Spinal cord (tissue), 10 donors: ENCODE results near the gene DNAJC22. TPM values are rescaled to one million over a fixed set of nuclear protein-coding genes. Genes with fewer than 3 reads are reported as not detected.
A peak's percentile ranks its signal among the peaks of the same experiment; 100 is the strongest.
"Not testable (repeated sequence)": the region's sequence is repeated elsewhere in the genome, so short reads cannot be mapped to it uniquely, and the experiment has no call there.

ENCODE experiments used
- DNase-seq, 6 donors: peaks; one replicate each; pipeline versions ENCODE4 v3.0.0 to v3.0.0-alpha.2; 2013 to 2015; ENCODE audit warnings: low spot score in 6 of 6, low read depth in 4 of 6
- H3K27ac ChIP-seq: one replicate; pipeline ENCODE4 v1.5.1; 2013; ENCODE audit warnings: low read depth, low read length, control low read depth
- H3K27me3 ChIP-seq: one replicate; pipeline ENCODE4 v1.6.1; 2013; ENCODE audit warnings: low read length; ENCODE audit not compliant: control insufficient read depth, insufficient read depth
- H3K36me3 ChIP-seq: one replicate; pipeline ENCODE4 v1.6.1; 2013; ENCODE audit warnings: low read length; ENCODE audit not compliant: control insufficient read depth, insufficient read depth
- H3K4me1 ChIP-seq: one replicate; pipeline ENCODE4 v1.6.1; 2013; ENCODE audit warnings: low read length; ENCODE audit not compliant: control insufficient read depth, insufficient read depth
- H3K4me3 ChIP-seq: one replicate; pipeline ENCODE4 v1.5.1; 2013; ENCODE audit warnings: low read depth, low read length, control low read depth
- H3K9me3 ChIP-seq: one replicate; pipeline ENCODE4 v1.6.1; 2013; ENCODE audit warnings: low read length; ENCODE audit not compliant: control insufficient read depth, insufficient read depth
- WGBS: methylation state at CpG from one replicate; pipeline ENCODE4 v1.1.5; 2013; ENCODE audit warnings: missing lambda C conversion rate; ENCODE audit not compliant: insufficient coverage; 5-methylcytosine and 5-hydroxymethylcytosine counted together
- polyA plus RNA-seq, 2 donors: library from polyadenylated mRNA; unstranded; fragments of 120-200 nt; gene quantifications; one replicate each; pipeline ENCODE4 v1.2.1, GENCODE V29; 2013; ENCODE audit not compliant: insufficient read length in 2 of 2
- total RNA-seq, 2 donors: library from RNA; depleted of rRNA in 1 of 2; stranded (reverse); fragments of 120-200 nt in 1 of 2; fragments of >200 nt in 1 of 2; gene quantifications; one replicate each; pipeline versions ENCODE4 v1.2.3 to v1.2.4, GENCODE V29; 2013 to 2014
- donor health status: healthy.

DNAJC22 gene
- total and polyA plus RNA-seq, 4 donors: 2.2 to 2.8 (median 2.3) TPM

DNA sequence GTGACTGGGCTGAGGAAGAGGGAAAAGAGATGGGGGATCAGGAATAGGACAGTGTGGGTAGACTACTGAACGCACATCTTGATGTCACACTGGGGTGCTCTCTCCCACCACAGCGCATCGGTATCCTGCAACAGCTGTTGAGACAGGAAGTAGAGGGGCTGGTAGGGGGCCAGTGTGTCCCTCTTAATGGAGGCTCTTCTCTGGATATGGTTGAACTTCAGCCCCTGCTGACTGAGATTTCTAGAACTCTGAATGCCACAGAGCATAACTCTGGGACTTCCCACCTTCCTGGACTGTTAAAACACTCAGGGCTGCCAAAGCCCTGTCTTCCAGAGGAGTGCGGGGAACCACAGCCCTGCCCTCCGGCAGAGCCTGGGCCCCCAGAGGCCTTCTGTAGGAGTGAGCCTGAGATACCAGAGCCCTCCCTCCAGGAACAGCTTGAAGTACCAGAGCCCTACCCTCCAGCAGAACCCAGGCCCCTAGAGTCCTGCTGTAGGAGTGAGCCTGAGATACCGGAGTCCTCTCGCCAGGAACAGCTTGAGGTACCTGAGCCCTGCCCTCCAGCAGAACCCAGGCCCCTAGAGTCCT, 16.6 kb upstream of the DNAJC22 start:
- H3K4me1 ChIP-seq: peaks cover 34% of the 10 kb centered on the region
- peaks cover 11% of the 10 kb centered on the region for H3K36me3 ChIP-seq
- H3K4me3 ChIP-seq: no peak overlapping the region
- H3K27ac ChIP-seq: no peak overlapping the region
- 95% methylated on average over 4 of the region's 7 CpGs for WGBS
- H3K9me3 ChIP-seq: no peaks in the 10 kb centered on the region
- no peak for DNase-seq
- peaks cover 39% of the 10 kb centered on the region for H3K27me3 ChIP-seq

DNA sequence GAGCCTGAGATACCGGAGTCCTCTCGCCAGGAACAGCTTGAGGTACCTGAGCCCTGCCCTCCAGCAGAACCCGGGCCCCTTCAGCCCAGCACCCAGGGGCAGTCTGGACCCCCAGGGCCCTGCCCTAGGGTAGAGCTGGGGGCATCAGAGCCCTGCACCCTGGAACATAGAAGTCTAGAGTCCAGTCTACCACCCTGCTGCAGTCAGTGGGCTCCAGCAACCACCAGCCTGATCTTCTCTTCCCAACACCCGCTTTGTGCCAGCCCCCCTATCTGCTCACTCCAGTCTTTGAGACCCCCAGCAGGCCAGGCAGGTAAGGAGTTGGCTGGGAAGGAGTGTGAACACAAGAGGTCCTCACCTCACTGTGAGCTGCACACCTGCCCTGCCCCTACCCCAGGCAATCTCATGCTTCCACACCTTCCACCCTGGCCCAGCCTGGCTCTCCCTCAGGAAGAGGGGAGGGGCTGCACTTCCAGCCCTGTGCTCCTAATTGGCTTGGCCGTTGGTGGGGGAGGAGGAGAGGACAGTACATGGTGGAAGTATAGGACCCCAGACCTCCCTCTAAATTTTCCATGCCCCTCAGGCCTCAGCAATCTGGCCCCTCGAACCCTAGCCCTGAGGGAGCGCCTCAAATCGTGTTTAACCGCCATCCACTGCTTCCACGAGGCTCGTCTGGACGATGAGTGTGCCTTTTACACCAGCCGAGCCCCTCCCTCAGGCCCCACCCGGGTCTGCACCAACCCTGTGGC, 15.9 kb upstream of the DNAJC22 start:
- Histone ChIP-seq H3K27ac (no peak overlapping the region), H3K27me3 (peaks cover 46% of the 10 kb centered on the region), H3K9me3 (no peaks in the 10 kb centered on the region), H3K36me3 (peaks cover 11% of the 10 kb centered on the region), H3K4me1 (peaks cover 36% of the 10 kb centered on the region), H3K4me3 (no peak overlapping the region)
- DNase-seq: no peak
- WGBS: 71% methylated on average over 9 of the region's 14 CpGs

DNA sequence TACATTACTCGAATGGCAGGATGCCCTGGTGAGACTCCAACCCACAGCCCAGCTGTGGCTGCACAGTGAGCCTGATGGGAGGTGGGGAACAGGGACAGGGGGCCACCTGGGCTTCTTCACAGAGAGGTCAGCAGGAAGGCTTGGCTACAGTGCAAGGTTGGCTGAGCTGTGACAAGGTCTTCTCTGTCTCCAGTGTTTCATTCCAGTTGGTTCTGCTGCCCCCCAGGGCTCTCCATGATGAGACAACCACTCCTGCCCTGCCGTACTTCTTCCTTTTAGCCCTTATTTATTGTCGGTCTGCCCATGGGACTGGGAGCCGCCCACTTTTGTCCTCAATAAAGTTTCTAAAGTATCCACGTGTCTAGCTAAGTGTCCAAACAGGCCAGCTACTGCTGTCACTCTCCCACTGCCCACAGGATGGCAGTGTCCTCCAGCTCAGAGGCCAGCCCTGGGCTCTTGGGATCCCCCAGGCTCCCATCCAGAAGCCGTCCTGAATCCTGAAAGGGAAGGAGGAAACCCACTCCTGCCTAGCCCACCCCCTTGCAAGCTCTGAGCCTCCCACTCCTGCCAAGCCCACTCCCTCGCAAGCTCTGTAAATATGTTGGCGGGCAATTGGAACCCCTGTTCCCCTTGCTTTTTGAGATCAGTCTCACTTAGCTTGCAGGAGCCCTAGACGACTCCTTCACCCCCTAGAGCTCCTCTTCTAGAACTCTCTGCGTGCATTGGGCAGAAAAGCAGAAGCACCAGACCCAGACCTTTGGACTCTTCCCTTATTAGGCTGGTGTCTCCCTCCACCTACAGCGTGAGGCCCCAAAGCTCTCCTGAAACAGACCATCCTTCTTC, 15.1 kb upstream of the DNAJC22 start:
- Histone ChIP-seq H3K36me3 (peaks cover 11% of the 10 kb centered on the region), H3K27me3 (peaks cover 54% of the 10 kb centered on the region), H3K4me1 (peaks cover 40% of the 10 kb centered on the region), H3K9me3 (no peaks in the 10 kb centered on the region), H3K27ac (no peak overlapping the region), H3K4me3 (no peak overlapping the region)
- WGBS: 22% methylated on average over 11 of the region's 11 CpGs
- DNase-seq: peak in 3 of 6 donors; percentile 62 to 89 (median 85)

DNA sequence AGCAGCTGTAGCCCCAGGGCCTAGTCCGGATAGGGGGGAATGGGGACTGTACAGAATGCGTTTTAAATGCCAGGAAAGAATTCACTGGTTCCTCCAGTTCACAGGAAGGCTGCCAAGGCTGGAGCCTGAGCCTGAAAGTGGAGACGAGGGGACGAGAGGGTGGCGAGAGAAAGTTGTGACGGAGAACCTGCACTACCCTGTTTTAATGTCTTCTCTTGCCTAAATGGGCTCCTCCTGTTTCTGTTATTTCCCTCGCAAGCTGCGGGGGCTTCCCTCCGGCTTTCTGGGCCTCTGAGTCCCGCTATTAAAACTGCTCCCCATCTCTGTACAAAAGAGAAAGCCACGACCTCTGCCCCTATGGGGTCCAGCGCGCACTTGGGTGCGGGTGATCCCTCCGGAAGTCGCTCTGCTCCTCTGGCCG, 14.2 kb upstream of the DNAJC22 start:
- DNase-seq: peak in 1 of 6 donors; percentile 3
- WGBS: 50% methylated on average over 17 of the region's 17 CpGs
- Histone ChIP-seq H3K27me3 (peaks cover 62% of the 10 kb centered on the region), H3K4me1 (peaks cover 48% of the 10 kb centered on the region), H3K27ac (no peak overlapping the region), H3K4me3 (no peak overlapping the region), H3K36me3 (peaks cover 11% of the 10 kb centered on the region), H3K9me3 (no peaks in the 10 kb centered on the region)

GRCh38 chr12:49332891-49333371, 13.8 kb upstream of the DNAJC22 start:
- DNase-seq: peak in 1 of 6 donors; percentile 2
- Histone ChIP-seq H3K36me3 (peaks cover 11% of the 10 kb centered on the region), H3K27ac (no peak overlapping the region), H3K4me3 (no peak overlapping the region), H3K4me1 (peaks cover 53% of the 10 kb centered on the region), H3K9me3 (no peaks in the 10 kb centered on the region), H3K27me3 (peaks cover 67% of the 10 kb centered on the region)
- 15% methylated on average over 35 of the region's 40 CpGs for WGBS

DNA sequence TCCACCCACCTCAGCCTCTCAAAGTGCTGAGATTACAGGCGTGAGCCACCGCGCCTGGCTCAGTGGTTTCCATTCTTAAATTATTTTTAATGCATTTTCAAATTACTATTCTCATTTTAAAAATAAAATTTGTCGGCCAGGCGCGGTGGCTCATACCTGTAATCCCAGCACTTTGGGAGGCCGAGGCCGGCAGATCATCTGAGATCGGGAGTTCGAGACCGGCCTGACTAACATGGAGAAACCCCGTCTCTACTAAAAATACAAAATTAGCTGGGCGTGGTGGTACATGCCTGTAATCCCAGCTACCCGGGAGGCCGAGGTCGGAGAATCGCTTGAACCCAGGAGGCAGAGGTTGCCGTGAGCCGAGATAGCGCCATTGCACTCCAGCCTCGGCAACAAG, 12.9 kb upstream of the DNAJC22 start:
- H3K9me3 ChIP-seq, H3K27ac ChIP-seq, H3K4me3 ChIP-seq, DNase-seq: not testable (repeated sequence)
- Histone ChIP-seq H3K36me3 (peaks cover 11% of the 10 kb centered on the region), H3K27me3 (peaks cover 75% of the 10 kb centered on the region), H3K4me1 (peaks cover 61% of the 10 kb centered on the region)
- WGBS: 10% methylated on average over 2 of the region's 21 CpGs

- Histone ChIP-seq H3K36me3 (peaks cover 11% of the 10 kb centered on the region), H3K9me3 (no peaks in the 10 kb centered on the region), H3K27ac (no peak overlapping the region), H3K27me3 (peaks cover 80% of the 10 kb centered on the region), H3K4me3 (no peak overlapping the region), H3K4me1 (peaks cover 66% of the 10 kb centered on the region)
- WGBS: 33% methylated on average over 17 of the region's 19 CpGs
- DNase-seq: no peak
These were observed 12.5 kb upstream of the DNAJC22 start for GRCh38 chr12:49334226-49334625.

GRCh38 chr12:49334681-49335080, 12.0 kb upstream of the DNAJC22 start:
- peaks cover 70% of the 10 kb centered on the region for H3K4me1 ChIP-seq
- no peak overlapping the region for H3K4me3 ChIP-seq
- no peaks in the 10 kb centered on the region for H3K9me3 ChIP-seq
- H3K36me3 ChIP-seq: peaks cover 11% of the 10 kb centered on the region
- peaks cover 84% of the 10 kb centered on the region for H3K27me3 ChIP-seq
- H3K27ac ChIP-seq: no peak overlapping the region
- WGBS: 35% methylated on average over 11 of the region's 12 CpGs
- DNase-seq: peak in 1 of 6 donors; percentile 12

- peaks cover 91% of the 10 kb centered on the region for H3K27me3 ChIP-seq
- no peak overlapping the region for H3K4me3 ChIP-seq
- H3K27ac ChIP-seq: no peak overlapping the region
- H3K9me3 ChIP-seq: no peaks in the 10 kb centered on the region
- peaks cover 76% of the 10 kb centered on the region for H3K4me1 ChIP-seq
- H3K36me3 ChIP-seq: peaks cover 8% of the 10 kb centered on the region
- DNase-seq: peak in 1 of 6 donors; percentile 3
- WGBS: 42% methylated on average over 15 of the region's 16 CpGs
These were observed 11.4 kb upstream of the DNAJC22 start for GRCh38 chr12:49335118-49335954.
